GM21528 (cell line): ENCODE results near the gene FLT3LG.
"Not testable (repeated sequence)": the region's sequence is repeated elsewhere in the genome, so short reads cannot be mapped to it uniquely, and the experiment has no call there.

ENCODE experiments used
- ATAC-seq: cut with Tn5 transposase; IDR thresholded peaks from one replicate; pipeline ENCODE4 v1.9.1; 2021; ENCODE audit warnings: mild to moderate bottlenecking, moderate library complexity; ENCODE audit not compliant: unreplicated experiment, low FRiP score

FLT3LG gene

GRCh38 chr19:49440439-49441209 lies 33.4 kb upstream of the FLT3LG start:
- ATAC-seq: no peak

DNA sequence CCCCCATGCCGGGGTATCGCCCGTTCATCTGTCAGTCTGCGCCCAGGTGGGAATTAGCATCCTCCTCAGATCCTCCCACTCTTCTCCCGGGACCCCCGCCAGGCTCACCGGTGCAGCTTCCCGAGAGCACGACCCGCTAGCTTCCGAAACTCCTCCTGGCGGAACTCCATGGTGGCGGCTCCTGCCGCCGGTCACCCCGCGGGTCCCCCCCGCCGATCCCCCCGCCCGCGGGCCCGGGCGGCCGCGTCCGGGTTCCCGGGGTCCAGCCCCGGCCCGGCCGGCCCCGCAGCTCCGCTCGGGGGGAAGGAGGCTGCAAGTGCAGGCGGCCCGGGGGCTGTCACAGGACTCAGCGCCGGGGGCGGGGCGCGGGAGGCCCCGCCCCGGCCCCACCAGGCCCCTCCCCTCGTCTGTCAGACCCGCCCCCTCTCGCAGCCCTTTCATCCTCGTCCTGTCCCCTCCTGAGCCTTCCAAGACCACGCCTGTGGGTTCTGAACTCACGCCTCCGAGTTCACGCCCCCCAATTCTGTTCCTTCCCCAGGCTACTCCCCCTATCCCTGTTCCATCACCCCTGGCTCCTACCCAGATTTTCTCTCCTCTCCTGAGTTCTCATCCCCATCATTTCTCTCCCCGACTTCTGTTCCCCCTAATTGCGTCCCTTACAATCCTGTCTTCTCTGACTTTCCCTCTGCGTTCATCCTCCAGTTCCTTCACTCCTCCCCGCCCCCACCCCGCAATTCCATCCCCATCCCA lies 32.6 kb upstream of the FLT3LG start, which contains the start of gene SLC17A7:
Gene SLC17A7, minus strand, starts transcription at position 318 of the 750 bp plus-strand sequence. Its CDS starts 148 bp downstream, at position 170.
- no peak for ATAC-seq

GRCh38 chr19:49441960-49442350 lies 32.1 kb upstream of the FLT3LG start:
- no peak for ATAC-seq

DNA sequence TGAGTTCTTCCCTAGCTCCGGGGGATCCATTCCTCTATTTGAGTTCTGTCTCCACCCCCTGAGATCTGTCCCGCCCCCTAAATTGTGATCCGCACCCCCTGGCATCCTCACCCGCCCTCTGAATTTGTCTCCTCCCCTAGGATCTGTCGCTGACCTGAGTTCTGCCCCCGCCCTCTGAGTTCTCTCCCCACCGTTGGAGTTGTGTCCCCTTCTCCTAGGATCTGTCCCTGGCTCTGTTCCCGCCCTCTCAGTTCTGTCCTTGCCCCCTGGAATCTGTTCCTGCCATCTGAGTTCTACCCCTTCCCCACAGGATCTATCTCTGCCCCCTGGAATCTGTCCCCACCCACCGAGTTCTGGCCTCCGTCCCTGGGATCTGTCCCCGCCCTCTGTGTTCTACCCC lies 31.7 kb upstream of the FLT3LG start:
- ATAC-seq: no peak

- no peak for ATAC-seq
These were observed 31.1 kb upstream of the FLT3LG start for GRCh38 chr19:49442771-49443365.

- ATAC-seq: peak; percentile 71
These were observed 30.5 kb upstream of the FLT3LG start for GRCh38 chr19:49443366-49444099.

GRCh38 chr19:49444100-49444700 lies 29.8 kb upstream of the FLT3LG start:
- not testable (repeated sequence) for ATAC-seq

- no peak for ATAC-seq
These were observed 28.0 kb upstream of the FLT3LG start for GRCh38 chr19:49445997-49446396.

DNA sequence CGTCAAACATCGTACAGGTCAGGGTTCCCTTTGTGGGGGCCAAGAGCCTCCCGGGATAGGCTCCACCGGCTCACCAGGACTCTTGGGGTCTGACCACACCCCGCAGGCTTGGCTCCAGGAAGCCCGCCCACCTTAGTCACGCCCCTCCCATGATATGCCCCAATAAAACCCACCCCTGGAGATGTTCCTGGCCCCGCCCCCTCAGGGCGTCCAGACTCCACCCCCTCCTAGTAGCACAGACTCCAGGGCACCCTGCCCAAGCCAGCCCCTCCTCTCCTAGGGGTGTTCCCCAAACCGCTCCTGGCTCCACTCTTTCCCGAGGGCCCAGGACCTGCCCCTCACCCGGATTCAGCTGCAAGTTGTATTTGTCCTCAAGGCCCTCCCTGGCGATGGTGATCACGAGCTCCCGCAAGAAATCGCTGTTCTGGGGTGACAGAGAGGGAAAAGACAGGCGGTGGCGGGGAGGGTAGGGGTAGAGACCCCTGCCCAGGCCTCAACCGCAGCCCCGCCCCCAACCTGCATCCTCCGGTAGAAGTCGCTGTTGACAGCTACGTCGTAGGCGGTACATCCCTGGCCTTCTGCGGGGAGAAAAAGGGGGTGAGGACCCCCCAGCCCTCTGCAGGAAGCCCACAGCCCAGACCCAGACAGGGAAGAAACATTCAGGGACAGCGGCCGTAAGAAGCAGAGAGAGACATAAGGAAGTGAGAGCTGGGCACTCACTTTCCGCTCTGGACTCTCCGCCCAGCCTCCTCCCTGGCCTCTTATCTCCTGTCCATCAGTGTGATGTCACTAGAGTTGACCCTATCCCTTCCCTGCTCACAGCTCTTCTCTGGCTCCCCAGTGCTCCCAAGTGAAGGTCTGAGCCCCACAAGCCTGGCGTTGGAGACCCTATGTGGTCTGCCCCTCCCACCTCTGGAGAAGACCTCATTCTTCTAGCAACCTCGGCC lies 26.3 kb upstream of the FLT3LG start:
- ATAC-seq: no peak

DNA sequence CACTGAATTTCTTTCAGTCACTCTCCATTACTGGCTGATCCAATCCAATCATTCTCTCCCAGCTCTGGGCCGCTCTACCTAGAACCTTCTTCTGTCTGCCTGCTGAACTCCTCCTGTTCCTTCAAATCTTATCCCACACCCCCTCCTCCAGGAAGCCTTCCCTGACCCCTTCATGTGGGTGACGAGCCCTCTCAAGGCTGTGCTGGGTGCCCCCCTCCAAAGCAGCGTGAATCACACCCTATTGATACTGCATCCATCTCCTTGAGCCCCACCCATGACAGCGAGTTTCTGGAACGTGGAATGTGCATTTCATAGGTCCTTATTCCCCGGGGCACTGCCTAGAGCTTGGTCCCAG lies 25.6 kb upstream of the FLT3LG start:
- no peak for ATAC-seq

DNA sequence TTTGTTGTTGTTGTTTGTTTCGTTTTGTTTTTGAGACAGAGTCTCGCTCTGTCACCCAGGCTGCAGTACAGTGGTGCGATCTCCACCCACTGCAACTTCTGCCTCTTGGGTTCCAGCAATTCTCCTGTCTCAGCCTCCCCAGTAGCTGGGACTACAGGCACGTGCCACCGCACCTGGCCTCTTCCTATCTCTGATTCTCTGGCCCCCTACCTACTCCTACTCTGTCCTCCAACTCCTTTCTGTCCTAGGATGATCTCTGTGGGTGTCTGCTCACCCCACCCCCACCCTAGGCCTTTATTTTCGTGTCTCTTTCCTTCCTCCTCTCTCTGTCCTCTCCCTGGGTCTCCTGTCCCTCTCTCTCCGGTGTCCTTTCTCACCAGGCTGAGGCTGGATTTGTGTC lies 23.6 kb upstream of the FLT3LG start:
- no peak for ATAC-seq

DNA sequence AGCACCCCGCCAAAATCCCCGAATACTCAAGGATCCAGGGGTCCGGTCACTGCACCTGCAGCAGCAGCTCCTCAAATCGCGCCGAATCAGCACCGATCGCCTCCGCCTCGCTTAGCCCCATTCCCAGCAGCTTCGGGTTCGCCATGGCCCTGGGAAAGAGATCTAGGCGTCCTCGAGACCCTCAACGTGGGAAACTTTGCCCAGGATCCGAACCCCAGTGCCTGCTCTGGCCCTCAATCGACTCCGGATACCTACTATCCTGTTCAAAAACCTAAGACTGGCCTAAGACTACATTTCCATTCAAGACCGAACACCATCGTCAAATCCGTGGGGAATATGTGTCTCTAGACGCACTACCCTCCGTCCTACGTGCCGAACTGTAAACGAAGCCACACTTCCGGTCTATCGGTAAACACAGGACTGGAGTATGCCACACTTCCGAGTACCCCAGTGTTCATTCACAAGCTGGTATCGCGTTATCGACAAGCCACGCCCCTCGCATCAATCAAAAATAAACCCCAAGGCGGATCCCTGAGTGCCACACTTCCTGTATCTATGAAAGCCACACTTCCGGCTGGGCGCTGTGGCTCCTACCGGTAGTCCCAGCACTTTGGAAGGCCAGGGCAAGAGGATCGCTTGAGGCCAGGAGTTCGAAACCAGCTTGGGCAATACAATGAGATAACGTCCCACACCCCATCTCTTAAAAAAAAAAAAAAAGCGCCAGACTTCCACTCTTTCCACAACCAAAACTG lies 22.4 kb upstream of the FLT3LG start, which contains the start of gene PIH1D1:
Gene PIH1D1, minus strand, starts transcription at position 385 of the 752 bp plus-strand sequence. Its CDS starts 240 bp downstream, at position 145.
- ATAC-seq: peak; percentile 62

DNA sequence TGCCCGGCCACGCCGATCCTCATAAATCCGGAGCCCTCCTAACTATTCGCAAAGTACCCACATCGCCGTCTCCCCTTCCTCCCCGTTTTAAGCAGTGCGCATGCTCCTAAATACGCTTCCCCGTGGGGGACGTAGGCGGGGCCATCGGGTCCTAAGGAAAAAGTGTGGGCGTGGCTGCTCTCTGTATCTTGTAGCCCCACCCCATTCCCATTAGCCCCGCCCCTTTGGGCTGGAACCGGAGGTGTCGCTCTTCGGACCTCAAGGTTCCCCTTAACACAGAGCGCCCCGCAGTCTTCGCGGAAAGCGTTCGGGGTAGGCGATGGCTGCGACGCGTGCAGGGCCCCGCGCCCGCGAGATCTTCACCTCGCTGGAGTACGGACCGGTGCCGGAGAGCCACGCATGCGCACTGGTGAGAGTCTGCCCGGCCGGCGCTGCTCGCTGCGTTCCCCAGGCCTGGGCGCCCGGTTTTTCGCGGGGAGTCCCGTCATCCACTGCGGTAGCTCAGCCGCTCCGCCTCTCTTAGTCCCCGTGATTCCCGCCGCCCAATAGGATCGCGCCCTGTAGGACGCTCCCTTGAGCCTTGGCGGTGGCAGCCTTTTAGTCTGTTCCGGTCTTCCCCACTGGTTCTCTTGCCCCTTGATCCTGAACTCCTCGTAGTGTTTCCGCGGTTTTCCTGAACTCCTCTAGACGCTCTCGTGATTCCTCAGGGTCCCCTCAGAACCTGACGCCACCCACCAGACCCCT lies 20.8 kb upstream of the FLT3LG start, which contains the start of gene ALDH16A1:
Gene ALDH16A1, plus strand, starts transcription at position 213 of the 744 bp plus-strand sequence. Its CDS starts 107 bp downstream, at position 320.
- peak; percentile 80 for ATAC-seq

DNA sequence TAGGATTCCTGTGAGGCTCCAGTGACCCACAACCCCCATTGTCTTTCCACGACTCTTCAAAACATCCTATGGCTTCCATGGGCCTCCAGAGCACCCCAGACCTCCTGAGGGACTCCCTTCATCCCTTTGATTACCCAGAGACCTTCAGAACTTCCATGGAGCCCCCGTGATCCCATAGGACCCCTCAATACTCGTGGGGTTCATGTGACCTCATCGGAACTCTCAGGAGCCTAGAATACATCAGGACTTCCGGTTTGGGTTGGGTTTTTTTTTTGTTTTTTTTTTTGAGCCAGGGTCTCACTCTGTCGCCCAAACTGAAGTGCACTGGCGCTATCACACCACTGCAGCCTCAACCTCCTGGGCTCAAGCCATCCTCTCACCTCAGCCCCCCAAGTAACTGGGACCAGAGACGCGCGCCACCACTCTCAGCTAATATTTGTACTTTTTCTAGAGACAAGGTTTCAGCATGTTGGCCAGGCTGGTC lies 20.2 kb upstream of the FLT3LG start:
- no peak for ATAC-seq

- no peak for ATAC-seq
These were observed 18.2 kb upstream of the FLT3LG start for GRCh38 chr19:49455773-49456172.

- no peak for ATAC-seq
These were observed 17.7 kb upstream of the FLT3LG start for GRCh38 chr19:49456326-49456725.

DNA sequence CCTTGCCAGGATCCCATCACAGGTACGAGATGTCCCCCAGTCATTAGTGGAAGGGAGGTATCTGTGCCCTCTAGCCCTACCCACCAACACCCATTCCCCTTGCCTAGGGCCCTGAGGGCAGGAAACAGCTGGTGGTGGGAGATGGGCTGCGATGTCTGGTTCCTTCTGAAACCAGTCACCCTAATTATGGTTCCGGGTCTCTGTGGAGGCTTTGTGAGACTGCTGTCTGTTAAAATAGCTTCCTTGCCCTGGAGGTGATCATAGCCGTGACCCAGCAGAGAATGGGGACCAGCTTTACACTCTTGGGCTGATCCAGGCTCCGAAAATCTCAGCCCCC lies 15.5 kb upstream of the FLT3LG start:
- ATAC-seq: no peak

- ATAC-seq: no peak
These were observed 14.6 kb upstream of the FLT3LG start for GRCh38 chr19:49459388-49459787.
